Hematopoietic multipotent progenitor cell treated with erythropoietin and hydrocortisone succinate and interleukin-3 and kit ligand, for 4 days (in vitro differentiated cells): ENCODE results near the gene KRT26.

ENCODE experiments used
- DNase-seq: peaks from one replicate; pipeline ENCODE4 v3.0.0-alpha.2; 2015

KRT26 gene

DNA sequence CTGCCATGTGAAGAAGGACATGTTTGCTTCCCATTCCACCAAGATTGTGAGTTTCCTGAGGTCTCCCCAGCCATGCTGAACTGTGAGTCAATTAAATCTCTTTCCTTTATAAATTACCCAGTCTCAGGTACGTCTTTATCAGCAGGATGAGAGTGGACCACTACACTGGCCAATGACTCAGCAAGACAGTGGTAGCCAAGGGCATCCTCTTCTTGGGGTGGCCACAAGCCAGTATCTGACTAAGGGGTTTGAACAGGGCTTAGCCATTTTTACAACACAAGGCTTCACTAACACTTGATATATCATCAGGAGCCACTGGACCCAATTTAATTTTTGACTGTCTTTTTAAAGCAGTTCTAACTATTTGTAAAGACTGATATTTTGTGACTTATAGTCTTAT is 47.3 kb downstream of the KRT26 start:
- DNase-seq, result no peak

DNA sequence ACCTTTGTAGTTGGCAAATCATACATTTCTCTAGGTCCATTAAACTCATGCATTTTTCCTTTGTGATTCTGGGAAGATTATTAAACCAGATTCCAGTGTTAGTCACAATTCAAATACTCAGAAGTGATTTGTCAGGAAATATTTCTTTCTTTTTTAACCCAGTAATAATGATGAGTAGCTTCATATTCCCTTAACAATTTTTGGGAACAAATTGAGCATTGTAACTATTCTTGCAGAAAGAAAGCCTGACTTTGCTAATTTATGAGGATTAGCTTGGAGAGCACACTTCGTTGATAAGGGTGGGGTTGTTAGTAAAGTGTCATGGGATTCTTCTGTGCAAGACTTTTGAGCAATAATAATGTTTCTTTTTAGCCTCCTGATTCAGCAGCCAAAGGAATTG is 49.8 kb downstream of the KRT26 start:
- no peak for DNase-seq

DNA sequence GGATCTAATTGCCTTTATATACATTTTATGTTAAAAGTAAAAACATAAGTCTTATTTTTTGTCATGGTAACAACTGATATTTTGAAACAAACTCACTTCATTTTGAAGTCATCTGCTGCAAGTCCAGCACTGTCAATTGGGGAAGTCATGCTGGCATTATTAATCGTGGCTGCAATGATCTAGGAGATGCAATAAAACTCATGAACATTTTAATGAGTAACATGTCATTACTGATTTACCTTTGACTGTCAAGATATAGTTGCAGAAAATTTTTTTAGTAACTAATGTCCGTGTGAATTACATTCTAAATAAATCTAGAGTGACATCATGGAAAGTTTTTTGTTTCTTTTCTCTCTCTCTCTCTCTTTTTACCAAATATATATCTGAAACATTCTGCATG is 51.1 kb downstream of the KRT26 start:
- no peak for DNase-seq

DNA sequence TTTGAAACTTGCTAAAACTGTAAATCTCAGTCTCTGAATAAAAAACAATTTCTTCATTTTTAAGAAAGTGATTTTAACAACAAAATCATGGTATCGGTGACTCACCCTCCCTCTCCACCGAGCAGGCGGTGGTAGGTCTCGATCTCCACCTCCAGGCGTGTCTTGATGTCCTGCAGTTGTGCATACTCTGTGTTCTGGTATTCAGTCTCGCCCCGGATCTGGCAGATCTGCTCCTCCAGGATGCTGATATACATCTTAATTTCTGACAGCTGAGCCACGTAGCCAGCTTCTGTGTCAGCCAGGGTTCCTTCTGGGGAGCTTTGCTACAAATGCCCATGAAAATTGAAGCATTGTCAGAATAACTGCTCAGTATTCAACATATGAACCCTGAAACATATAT is 53.1 kb downstream of the KRT26 start:
- no peak for DNase-seq

DNA sequence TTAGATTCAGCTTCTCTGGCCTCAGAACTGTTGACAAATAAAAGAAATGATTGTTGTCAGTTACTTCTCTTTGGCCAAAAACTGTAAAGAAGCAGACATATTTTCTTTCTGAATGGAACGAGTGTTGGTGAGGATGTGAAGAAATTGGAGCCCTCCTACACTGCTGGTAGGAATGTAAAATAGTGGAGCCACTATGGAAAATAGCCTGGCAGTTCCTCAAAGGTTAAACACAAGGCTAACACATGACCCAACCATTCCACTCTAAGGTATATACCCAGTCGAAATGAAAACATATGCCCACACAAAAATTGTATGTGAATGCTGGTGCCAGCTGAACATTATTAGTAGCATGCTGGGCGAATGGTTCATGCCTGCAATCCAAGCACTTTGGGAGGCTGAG is 54.2 kb downstream of the KRT26 start:
- no peak for DNase-seq
